Muscle of leg (tissue), 11 donors: Measurements from ENCODE around the gene ARCN1. TPM values are rescaled to one million over a fixed set of nuclear protein-coding genes. Genes with fewer than 3 reads are reported as not detected.

Source experiments
- DNase-seq: peaks from one replicate; pipeline ENCODE4 v3.0.0; 2013
- H3K27ac ChIP-seq: one replicate; pipeline ENCODE4 v1.5.1; 2013; ENCODE audit warnings: mild to moderate bottlenecking, low read length, control low read depth
- H3K27me3 ChIP-seq: one replicate; pipeline ENCODE4 v1.6.1; 2013; ENCODE audit warnings: low read length; ENCODE audit not compliant: control insufficient read depth, insufficient read depth
- H3K36me3 ChIP-seq: one replicate; pipeline ENCODE4 v1.6.1; 2013; ENCODE audit warnings: low read length; ENCODE audit not compliant: control insufficient read depth, insufficient read depth
- H3K4me1 ChIP-seq: one replicate; pipeline ENCODE4 v1.6.1; 2013; ENCODE audit warnings: low read length; ENCODE audit not compliant: control insufficient read depth, insufficient read depth
- H3K4me3 ChIP-seq: one replicate; pipeline ENCODE4 v1.5.1; 2013; ENCODE audit warnings: low read length, control low read depth
- H3K9me3 ChIP-seq: replicated peaks from 2 replicates; pipeline ENCODE4 v1.6.1; 2013; ENCODE audit warnings: low read depth, low read length; ENCODE audit not compliant: control insufficient read depth
- WGBS: methylation state at CpG from one replicate; pipeline ENCODE4 v1.1.5; 2013; ENCODE audit warnings: missing lambda C conversion rate; ENCODE audit not compliant: insufficient coverage; 5-methylcytosine and 5-hydroxymethylcytosine counted together
- polyA plus RNA-seq, 8 donors: library from polyadenylated mRNA; unstranded; fragments of 120-200 nt; gene quantifications; one replicate each; pipeline versions ENCODE4 v1.2.1 to v1.2.3, GENCODE V29; 2013; ENCODE audit warnings: inconsistent platforms in 1 of 8, low replicate concordance in 1 of 8; ENCODE audit not compliant: insufficient read length in 8 of 8, insufficient read depth in 1 of 8
- total RNA-seq: library from RNA; stranded (reverse); fragments of 120-200 nt; gene quantifications from one replicate; pipeline ENCODE4 v1.2.4, GENCODE V29; 2013

The ARCN1 gene
- total and polyA plus RNA-seq, 9 donors: 86.4 to 182 (median 133) TPM

DNA sequence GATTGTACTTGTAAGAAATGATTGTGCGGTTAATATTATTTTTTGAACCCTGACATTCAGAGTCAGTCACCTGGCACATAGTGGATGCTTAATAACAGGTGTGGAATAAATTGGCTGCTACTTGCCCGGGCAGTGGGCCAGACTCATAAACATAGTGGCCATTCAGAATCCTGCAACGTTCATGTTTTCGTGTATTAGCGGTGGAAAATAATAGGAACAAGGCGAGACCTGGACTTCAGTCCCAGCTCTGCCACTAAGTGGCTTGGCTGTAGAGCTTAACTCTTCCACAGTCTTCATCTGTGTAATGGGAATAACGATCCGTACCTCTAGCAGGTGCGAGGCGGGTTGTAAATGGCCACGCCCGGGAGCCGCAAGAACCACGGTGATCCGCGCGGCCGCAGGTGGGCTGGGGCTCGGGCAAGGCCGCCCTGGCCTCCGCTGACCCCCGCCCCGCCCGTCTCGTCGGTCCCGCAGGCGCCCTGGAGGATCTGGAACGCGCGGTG is 42.0 kb upstream of the ARCN1 start:
- Histone ChIP-seq H3K27ac (peak overlapping the region; percentile 76), H3K4me1 (peaks cover 30% of the 10 kb centered on the region), H3K36me3 (peaks cover 18% of the 10 kb centered on the region), H3K4me3 (peak overlapping the region; percentile 67), H3K9me3 (no peaks in the 10 kb centered on the region), H3K27me3 (peaks cover 2% of the 10 kb centered on the region)
- DNase-seq: peak; percentile 51
- 3% methylated on average over 30 of the region's 31 CpGs for WGBS

DNA sequence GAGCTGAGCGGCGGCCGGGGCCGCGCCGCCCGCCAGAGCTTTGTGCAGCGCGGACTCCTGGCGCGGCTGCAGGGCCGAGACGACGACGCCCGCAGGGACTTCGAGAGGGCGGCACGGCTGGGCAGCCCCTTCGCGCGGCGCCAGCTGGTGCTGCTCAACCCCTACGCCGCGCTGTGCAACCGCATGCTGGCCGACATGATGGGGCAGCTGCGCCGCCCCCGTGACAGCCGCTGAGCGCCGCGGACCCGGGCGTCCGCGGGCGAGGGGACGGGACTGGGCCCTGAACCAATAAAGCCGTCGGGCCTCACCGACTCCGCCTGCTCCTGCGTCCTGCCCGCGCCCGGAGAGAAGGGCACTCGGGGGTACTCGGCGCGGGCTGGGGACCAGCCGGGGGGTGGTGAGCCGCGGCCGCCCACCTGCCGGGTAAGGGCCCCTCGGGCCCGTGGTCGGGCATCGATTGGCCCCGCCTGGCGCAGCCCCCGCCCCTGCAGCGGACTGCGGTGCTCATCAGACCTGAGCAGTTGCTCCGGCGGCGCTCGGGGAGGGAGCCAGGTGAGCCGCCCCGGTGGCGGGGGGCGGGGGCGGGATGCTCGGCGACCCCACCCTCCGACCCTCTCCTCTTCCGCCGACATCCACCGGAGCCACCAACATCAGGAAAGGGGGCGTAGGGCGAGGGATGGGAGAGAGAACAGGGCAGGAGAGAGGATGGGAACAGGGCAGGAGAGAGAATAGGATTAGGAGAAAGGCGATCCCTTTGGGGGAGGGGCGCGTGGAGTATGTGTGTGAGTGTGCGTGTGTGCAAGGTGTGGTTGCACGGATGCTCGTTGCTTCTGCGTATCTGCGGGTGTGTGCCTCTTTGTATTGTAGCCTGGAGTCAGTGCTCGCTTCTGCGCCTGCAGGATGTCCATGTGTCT is 41.3 kb upstream of the ARCN1 start, which contains the start of gene TMEM25:
Gene TMEM25 (plus strand): TSS at position 510 of the 914 bp plus-strand sequence. CDS start 610 bp downstream, outside the sequence.
- under 1% methylated on average over 77 of the region's 94 CpGs for WGBS
- Histone ChIP-seq H3K27me3 (peaks cover 2% of the 10 kb centered on the region), H3K27ac (peak within 1 kb of the TSS; percentile 76), H3K4me1 (peaks cover 29% of the 10 kb centered on the region), H3K36me3 (peaks cover 20% of the 10 kb centered on the region), H3K9me3 (no peaks in the 10 kb centered on the region), H3K4me3 (peak within 1 kb of the TSS; percentile 67)
- DNase-seq: peak; percentile 78

DNA sequence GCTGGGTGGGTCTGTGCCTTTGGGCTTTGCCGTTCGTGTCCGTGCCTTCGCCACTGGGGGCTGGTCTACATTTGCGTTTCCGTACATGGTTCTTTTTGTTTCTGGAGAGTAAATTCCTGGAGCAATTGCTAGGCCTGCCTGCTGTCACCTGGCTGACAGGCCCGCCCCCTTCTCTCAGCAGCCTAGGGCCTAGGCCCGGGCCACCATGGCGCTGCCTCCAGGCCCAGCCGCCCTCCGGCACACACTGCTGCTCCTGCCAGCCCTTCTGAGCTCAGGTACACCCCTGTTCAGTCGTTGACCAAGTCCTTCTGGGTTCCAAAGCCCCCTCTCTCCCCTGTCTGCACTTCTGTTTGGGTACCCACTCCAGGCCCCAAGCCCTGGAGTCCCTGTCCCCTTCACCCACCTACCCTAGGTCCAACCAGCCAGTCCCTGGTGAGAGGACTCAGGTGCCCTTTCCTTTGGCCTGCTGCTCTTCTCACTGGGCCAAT is 40.6 kb upstream of the ARCN1 start:
- H3K27ac ChIP-seq: peak overlapping the region; percentile 3
- H3K4me1 ChIP-seq: peaks cover 27% of the 10 kb centered on the region
- H3K4me3 ChIP-seq: peak overlapping the region; percentile 67
- peaks cover 2% of the 10 kb centered on the region for H3K27me3 ChIP-seq
- H3K36me3 ChIP-seq: peaks cover 20% of the 10 kb centered on the region
- no peak for DNase-seq
- WGBS: 14% methylated on average over 9 of the region's 12 CpGs
- no peaks in the 10 kb centered on the region for H3K9me3 ChIP-seq

DNA sequence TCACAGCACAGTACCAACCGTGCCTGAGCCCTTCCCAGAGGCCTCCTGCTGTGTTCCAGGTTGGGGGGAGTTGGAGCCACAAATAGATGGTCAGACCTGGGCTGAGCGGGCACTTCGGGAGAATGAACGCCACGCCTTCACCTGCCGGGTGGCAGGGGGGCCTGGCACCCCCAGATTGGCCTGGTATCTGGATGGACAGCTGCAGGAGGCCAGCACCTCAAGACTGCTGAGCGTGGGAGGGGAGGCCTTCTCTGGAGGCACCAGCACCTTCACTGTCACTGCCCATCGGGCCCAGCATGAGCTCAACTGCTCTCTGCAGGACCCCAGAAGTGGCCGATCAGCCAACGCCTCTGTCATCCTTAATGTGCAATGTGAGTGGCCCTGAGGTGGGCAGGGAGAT is 40.1 kb upstream of the ARCN1 start:
- no peak for DNase-seq
- WGBS: 84% methylated on average over 8 of the region's 10 CpGs
- H3K4me1 ChIP-seq: peaks cover 27% of the 10 kb centered on the region
- peaks cover 2% of the 10 kb centered on the region for H3K27me3 ChIP-seq
- peaks cover 20% of the 10 kb centered on the region for H3K36me3 ChIP-seq
- H3K27ac ChIP-seq: peak overlapping the region; percentile 3
- no peak overlapping the region for H3K4me3 ChIP-seq
- H3K9me3 ChIP-seq: no peaks in the 10 kb centered on the region

DNA sequence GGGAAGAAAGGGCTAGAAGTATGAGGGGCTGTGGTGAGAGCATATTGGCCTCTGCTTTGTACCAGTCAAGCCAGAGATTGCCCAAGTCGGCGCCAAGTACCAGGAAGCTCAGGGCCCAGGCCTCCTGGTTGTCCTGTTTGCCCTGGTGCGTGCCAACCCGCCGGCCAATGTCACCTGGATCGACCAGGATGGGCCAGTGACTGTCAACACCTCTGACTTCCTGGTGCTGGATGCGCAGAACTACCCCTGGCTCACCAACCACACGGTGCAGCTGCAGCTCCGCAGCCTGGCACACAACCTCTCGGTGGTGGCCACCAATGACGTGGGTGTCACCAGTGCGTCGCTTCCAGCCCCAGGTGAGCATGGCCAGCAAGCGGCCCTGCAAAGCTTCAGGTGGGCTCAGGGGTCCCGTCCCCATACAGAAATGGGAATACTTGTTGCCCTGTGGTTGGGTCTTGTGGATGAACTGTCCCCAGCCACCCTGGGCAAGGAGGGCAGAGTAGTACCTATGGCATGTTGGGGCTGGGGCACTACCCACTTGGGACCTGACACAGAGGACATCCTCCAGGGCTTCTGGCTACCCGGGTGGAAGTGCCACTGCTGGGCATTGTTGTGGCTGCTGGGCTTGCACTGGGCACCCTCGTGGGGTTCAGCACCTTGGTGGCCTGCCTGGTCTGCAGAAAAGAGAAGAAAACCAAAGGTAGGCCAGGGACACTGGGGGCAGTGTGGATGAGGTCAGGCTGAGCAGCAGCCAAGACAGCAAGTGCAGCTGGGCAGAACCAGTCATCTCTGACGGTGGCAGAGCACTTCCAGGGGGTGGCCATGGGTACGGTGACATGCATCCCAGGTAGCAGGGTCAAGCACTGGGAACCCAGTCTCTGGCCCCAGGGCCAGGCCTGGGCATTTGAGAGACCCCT is 39.1 kb upstream of the ARCN1 start:
- DNase-seq: no peak
- Histone ChIP-seq H3K4me3 (no peak overlapping the region), H3K9me3 (no peaks in the 10 kb centered on the region), H3K27ac (no peak overlapping the region), H3K36me3 (peaks cover 16% of the 10 kb centered on the region), H3K27me3 (peaks cover 2% of the 10 kb centered on the region), H3K4me1 (peaks cover 23% of the 10 kb centered on the region)
- 90% methylated on average over 18 of the region's 19 CpGs for WGBS

DNA sequence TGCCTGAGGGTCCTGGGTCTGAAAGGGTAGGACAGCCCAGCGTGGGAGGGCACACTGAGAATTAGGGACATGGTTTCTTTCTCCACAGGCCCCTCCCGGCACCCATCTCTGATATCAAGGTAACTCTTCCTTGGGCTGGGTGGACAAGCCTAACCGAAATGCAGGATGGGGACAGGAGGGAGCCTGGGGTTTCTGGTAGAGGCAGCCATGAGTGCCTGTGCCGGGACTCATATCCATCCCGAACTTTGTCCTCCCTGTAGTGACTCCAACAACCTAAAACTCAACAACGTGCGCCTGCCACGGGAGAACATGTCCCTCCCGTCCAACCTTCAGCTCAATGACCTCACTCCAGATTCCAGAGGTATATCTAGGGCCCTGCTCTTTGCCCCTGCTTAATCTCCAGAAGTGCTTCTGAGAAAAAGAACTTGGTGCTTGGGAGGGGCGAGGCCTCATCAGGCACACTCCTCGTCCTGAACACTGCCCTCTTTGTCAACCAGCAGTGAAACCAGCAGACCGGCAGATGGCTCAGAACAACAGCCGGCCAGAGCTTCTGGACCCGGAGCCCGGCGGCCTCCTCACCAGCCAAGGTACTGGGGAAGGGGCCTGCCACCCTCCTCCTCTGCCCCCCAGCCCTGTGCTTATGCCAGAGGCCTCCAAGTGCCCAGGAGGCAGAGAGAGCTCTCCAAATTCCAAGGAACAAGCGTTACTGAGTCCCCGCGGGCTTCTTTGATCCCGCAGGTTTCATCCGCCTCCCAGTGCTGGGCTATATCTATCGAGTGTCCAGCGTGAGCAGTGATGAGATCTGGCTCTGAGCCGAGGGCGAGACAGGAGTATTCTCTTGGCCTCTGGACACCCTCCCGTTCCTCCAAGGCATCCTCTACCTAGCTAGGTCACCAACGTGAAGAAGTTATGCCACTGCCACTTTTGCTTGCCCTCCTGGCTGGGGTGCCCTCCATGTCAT is 38.2 kb upstream of the ARCN1 start:
- H3K4me1 ChIP-seq: peaks cover 20% of the 10 kb centered on the region
- no peak for DNase-seq
- H3K4me3 ChIP-seq: no peak overlapping the region
- peaks cover 16% of the 10 kb centered on the region for H3K36me3 ChIP-seq
- peaks cover 2% of the 10 kb centered on the region for H3K27me3 ChIP-seq
- WGBS: 66% methylated on average over 24 of the region's 27 CpGs
- peak overlapping the region; percentile 13 for H3K27ac ChIP-seq
- H3K9me3 ChIP-seq: no peaks in the 10 kb centered on the region

DNA sequence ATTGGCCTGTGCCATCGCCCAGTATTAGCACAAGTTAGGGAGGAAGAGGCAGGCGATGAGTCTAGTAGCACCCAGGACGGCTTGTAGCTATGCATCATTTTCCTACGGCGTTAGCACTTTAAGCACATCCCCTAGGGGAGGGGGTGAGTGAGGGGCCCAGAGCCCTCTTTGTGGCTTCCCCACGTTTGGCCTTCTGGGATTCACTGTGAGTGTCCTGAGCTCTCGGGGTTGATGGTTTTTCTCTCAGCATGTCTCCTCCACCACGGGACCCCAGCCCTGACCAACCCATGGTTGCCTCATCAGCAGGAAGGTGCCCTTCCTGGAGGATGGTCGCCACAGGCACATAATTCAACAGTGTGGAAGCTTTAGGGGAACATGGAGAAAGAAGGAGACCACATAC is 36.9 kb upstream of the ARCN1 start:
- Histone ChIP-seq H3K27ac (no peak overlapping the region), H3K4me1 (peaks cover 11% of the 10 kb centered on the region), H3K36me3 (peaks cover 16% of the 10 kb centered on the region), H3K4me3 (no peak overlapping the region), H3K27me3 (no peaks in the 10 kb centered on the region), H3K9me3 (no peaks in the 10 kb centered on the region)
- no peak for DNase-seq
- 20% methylated on average over 1 of the region's 9 CpGs for WGBS

DNA sequence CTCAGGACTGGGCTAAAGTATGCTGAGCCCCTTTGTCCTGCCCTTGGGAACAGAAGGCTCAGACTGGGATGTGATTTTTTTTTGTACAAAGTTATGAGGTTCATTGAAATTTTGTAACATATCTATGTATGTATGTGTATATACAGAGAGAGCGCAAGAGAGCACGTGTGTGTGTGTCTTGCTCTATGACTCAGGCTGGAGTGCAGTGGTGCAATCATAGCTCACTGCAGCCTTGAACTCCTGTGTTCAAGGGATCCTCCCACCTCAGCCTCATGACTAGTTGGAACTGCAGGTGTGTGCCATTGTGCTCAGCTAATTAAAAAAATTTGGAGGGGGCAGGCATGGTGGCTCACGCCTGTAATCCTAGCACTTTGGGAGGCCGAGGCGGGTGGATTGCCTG is 35.5 kb upstream of the ARCN1 start:
- Histone ChIP-seq H3K4me1 (peaks cover 4% of the 10 kb centered on the region), H3K4me3 (no peak overlapping the region), H3K36me3 (peaks cover 19% of the 10 kb centered on the region), H3K9me3 (no peaks in the 10 kb centered on the region), H3K27ac (no peak overlapping the region), H3K27me3 (no peaks in the 10 kb centered on the region)
- 92% methylated on average over 2 of the region's 5 CpGs for WGBS
- no peak for DNase-seq

DNA sequence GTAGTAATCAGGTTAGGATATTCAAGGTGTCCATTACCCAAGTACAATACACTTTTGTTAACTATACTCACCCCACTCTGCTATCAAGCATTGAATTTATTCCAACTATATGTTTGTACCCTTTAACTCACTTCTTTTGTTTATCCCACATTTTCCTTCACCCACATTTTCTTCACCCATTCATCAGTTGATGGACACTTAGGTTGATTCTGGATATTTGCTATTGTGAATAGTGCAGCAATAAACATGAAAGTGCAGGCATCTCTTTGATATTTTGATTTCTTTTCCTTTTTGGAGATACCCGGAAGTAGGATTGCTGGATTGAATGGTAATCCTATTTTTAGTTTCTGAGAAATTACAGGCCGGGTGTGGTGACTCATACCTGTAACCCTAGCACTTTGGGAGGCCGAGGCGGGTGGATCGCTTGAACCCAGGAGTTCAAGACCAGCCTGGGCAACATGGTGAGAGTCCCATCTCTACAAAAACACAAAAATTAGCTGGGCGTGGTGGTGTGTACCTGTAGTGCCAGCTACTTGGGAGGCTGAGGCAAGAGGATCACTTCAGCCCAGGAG is 34.7 kb upstream of the ARCN1 start:
- DNase-seq: no peak
- no CpG with 5 or more reads among the region's 6 CpGs for WGBS
- Histone ChIP-seq H3K9me3 (no peaks in the 10 kb centered on the region), H3K4me1 (no peaks in the 10 kb centered on the region), H3K27ac (no peak overlapping the region), H3K4me3 (no peak overlapping the region), H3K36me3 (peaks cover 24% of the 10 kb centered on the region), H3K27me3 (no peaks in the 10 kb centered on the region)
